Measurements from ENCODE around the gene WSB1. TPM values are rescaled to one million over a fixed set of nuclear protein-coding genes. Genes with fewer than 3 reads are reported as not detected.

Gene WSB1
- total and polyA plus RNA-seq, 9 of the 15 experiments (the other 6 are each of a cell fraction or from before 2014, with no cell fraction given) = 22.8 to 229 (median 81.1) TPM

DNA sequence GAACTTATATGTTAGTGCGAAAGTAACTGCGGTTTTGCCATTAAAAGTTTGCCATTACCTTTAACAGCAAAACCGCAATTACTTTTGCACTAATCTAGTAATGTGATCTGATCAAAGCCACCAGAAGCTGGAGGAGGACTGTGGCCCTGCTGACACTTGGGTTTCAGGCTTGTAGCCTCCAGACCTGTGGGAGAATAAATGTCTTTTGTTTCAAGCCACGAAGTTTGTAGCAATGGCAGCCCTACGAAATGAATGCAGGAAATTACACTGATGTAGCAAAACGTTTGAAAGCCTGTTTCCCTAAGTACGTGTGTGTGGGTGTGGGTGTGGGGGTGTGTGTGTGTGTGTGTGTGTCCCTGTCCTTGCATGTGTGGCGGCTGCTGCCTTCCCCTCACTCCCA is 66.6 kb downstream of the WSB1 start (continued):
- TF ChIP-seq, protein P1, sequence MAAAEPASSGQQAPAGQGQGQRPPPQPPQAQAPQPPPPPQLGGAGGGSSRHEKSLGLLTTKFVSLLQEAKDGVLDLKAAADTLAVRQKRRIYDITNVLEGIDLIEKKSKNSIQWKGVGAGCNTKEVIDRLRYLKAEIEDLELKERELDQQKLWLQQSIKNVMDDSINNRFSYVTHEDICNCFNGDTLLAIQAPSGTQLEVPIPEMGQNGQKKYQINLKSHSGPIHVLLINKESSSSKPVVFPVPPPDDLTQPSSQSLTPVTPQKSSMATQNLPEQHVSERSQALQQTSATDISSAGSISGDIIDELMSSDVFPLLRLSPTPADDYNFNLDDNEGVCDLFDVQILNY (CRISPR knock-in tag; IDR thresholded peaks at IDR 0.05) = no peak
- TF ChIP-seq ZNF124 (CRISPR knock-in tag; IDR thresholded peaks at IDR 0.05) (no peak), NONO (IDR thresholded peaks at IDR 0.05; ENCODE audit: low read depth in 2 of 2, low read length in 1 of 2) (no peak), RBBP5 (IDR thresholded peaks at IDR 0.05; ENCODE audit: borderline replicate concordance, insufficient read depth, low read length, poor library complexity, severe bottlenecking) (peak; percentile 39), SMARCA5 (IDR thresholded peaks at IDR 0.05) (no peak), ZC3H8 (IDR thresholded peaks at IDR 0.05) (no peak), OTX1 (CRISPR knock-in tag; IDR thresholded peaks at IDR 0.05) (no peak), ZNF696 (CRISPR knock-in tag; conservative IDR thresholded peaks at IDR 0.05) (no peak), ZNF3 (CRISPR knock-in tag; IDR thresholded peaks at IDR 0.05) (no peak), BCOR (IDR thresholded peaks at IDR 0.05) (0 out of 2 replicates have a peak, but pooled peaks have one; percentile 13), ZBED1 (IDR thresholded peaks at IDR 0.05) (no peak), RHOXF2B (CRISPR knock-in tag; conservative IDR thresholded peaks at IDR 0.05) (no peak), ZFP36 (IDR thresholded peaks at IDR 0.05; ENCODE audit: low read depth, low read length, partially characterized antibody) (no peak), HNRNPLL (IDR thresholded peaks at IDR 0.05; ENCODE audit: low read depth, low read length, poor library complexity, severe bottlenecking) (no peak)
- TF ChIP-seq, protein P2, sequence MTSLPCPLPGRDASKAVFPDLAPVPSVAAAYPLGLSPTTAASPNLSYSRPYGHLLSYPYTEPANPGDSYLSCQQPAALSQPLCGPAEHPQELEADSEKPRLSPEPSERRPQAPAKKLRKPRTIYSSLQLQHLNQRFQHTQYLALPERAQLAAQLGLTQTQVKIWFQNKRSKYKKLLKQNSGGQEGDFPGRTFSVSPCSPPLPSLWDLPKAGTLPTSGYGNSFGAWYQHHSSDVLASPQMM (CRISPR knock-in tag; IDR thresholded peaks at IDR 0.05) = no peak
- TF ChIP-seq, protein P3, sequence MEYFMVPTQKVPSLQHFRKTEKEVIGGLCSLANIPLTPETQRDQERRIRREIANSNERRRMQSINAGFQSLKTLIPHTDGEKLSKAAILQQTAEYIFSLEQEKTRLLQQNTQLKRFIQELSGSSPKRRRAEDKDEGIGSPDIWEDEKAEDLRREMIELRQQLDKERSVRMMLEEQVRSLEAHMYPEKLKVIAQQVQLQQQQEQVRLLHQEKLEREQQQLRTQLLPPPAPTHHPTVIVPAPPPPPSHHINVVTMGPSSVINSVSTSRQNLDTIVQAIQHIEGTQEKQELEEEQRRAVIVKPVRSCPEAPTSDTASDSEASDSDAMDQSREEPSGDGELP (CRISPR knock-in tag; IDR thresholded peaks at IDR 0.05; ENCODE audit: borderline replicate concordance) = no peak
- TF ChIP-seq, protein P4, sequence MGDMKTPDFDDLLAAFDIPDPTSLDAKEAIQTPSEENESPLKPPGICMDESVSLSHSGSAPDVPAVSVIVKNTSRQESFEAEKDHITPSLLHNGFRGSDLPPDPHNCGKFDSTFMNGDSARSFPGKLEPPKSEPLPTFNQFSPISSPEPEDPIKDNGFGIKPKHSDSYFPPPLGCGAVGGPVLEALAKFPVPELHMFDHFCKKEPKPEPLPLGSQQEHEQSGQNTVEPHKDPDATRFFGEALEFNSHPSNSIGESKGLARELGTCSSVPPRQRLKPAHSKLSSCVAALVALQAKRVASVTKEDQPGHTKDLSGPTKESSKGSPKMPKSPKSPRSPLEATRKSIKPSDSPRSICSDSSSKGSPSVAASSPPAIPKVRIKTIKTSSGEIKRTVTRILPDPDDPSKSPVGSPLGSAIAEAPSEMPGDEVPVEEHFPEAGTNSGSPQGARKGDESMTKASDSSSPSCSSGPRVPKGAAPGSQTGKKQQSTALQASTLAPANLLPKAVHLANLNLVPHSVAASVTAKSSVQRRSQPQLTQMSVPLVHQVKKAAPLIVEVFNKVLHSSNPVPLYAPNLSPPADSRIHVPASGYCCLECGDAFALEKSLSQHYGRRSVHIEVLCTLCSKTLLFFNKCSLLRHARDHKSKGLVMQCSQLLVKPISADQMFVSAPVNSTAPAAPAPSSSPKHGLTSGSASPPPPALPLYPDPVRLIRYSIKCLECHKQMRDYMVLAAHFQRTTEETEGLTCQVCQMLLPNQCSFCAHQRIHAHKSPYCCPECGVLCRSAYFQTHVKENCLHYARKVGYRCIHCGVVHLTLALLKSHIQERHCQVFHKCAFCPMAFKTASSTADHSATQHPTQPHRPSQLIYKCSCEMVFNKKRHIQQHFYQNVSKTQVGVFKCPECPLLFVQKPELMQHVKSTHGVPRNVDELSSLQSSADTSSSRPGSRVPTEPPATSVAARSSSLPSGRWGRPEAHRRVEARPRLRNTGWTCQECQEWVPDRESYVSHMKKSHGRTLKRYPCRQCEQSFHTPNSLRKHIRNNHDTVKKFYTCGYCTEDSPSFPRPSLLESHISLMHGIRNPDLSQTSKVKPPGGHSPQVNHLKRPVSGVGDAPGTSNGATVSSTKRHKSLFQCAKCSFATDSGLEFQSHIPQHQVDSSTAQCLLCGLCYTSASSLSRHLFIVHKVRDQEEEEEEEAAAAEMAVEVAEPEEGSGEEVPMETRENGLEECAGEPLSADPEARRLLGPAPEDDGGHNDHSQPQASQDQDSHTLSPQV (IDR thresholded peaks at IDR 0.05) = 0 out of 2 replicates have a peak, but pooled peaks have one; percentile 45
